ENCODE measurements around the gene ERCC1.

Gene ERCC1

DNA sequence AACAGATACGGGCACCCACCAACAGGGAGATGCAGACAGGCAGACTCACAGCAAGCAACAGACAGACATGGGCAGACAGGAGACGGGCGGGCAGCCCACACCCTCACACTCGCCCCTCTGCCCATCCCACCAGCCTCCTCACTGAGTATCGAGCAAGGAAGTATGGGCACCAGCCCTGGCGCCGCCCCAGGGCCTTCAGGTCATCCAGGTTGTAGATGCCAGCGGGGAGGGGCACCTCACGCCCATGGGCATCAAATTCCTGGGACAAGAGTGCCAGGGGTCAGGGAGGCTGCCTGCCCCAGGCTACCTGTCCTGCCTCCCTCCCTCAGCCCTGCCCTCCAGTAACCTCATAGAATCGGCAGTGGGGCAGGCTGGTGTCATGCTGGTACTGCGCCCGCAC, 59.0 kb downstream of the ERCC1 start:
- DNase-seq (ENCODE audit: low read depth) = no peak

- DNase-seq (ENCODE audit: low read depth) = no peak
These were observed 59.8 kb downstream of the ERCC1 start for GRCh38 chr19:45363861-45364459.

DNA sequence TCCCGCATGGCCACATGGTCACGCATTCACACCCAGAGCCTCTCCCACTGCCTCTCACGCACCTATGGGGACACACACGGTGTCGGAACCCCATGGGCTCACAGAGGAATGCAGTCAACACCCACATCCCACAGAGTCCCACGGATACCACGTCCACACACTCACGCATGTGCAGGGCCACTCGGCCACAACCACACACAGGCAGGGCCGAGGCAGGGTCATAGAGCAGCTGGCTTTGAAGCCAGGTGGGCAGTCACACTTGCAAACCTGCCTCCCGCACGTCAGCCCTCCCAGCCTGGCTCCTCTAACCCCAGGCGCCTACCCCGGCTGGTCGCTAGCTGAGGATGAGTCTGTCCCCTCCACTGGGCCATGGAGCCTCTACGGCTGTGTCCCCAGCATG, 61.4 kb downstream of the ERCC1 start:
- DNase-seq (ENCODE audit: low read depth) = no peak

GRCh38 chr19:45361608-45362007, 62.1 kb downstream of the ERCC1 start:
- DNase-seq (ENCODE audit: low read depth) = no peak

- DNase-seq (ENCODE audit: low read depth) = no peak
These were observed 65.4 kb downstream of the ERCC1 start for GRCh38 chr19:45358213-45358792.

DNA sequence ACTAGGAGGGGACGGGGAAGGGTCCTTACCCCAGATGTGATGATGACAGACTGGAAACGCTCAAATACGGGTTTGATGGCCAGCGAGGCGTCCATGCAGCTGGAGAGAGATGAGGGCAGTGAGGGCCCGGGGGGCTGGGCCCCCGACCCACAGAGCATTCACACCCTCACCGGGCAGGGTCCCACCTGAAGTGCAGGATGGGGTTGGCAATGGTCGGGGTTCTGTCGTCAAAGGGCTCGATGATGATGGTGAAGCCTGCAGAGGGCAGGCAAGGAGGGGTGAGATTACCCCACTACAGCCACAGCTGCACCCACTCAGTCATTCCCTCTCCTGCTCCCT, 66.3 kb downstream of the ERCC1 start:
- DNase-seq (ENCODE audit: low read depth) = no peak

Data from T follicular helper cell (primary cell).